Medulla oblongata (tissue), 1 donor: ENCODE data around the gene EEF1E1.

ENCODE experiments used
- DNase-seq: peaks from one replicate; pipeline ENCODE4 v3.0.0-alpha.2; 2015; ENCODE audit errors: extremely low spot score

The EEF1E1 gene

DNA sequence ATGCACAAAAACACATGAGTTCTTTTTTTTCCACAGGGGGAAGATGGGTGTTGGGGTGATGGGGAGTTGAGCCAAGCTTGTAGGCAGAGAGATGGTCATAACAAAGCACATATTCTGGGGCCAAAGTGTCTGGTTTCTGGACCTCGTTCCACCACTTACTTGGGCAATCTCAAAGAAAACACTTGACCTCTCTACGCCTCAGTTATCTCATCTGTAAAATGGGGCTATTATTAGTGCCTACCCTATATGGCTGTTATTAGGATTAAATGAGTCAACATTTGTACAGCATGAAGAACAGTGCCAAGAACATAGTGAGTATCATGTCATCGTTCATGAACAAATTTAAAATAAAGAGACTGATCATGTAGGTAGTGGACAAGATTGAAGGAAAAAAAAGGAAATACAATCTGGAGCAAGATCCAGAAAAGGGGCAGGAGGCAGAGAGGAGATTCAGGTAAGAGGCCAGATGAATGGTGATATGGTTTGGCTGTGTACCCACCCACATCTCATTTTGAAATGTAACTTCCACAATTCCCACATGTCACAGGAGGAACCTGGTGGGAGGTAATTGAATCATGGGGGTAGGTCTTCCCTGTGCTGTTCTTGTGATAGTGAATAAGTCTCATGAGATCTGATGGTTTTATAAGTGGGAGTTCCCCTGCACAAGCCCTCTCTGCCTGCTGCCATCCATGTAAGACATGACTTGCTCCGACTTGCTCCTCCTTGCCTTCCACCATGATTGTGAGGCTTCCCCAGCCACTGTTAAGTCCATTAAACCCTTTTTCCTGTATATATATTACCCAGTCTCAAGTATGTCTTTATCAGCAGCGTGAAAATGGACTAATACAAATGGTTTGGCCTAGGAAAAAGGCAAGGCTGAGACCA is 14.2 kb downstream of the EEF1E1 start:
- no peak for DNase-seq

DNA sequence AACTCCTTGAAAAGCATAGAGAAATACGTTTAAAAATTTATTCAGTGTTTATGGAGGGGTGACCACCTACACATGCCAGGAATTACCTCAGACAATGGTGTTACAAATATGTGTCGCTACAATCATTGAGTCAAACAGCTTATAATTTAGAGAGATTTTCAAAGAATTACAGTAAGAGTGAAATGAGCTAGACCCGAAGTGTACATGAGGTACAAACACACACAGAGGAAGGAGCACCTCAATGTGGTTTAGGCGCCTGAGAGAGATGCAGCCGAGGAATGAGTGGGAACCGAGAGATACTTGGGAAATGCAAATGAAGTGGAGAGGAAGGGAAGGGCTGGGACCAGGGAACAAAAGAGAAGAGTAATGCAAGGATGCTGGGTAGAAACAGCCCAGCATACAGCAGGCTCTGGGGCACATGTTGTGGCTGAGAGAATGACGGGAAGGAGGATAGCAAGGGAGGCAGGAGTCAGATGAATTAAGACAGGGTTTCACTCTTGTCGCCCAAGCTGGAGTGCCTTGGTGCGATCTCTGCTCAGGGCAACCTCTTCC is 15.5 kb downstream of the EEF1E1 start:
- no peak for DNase-seq

DNA sequence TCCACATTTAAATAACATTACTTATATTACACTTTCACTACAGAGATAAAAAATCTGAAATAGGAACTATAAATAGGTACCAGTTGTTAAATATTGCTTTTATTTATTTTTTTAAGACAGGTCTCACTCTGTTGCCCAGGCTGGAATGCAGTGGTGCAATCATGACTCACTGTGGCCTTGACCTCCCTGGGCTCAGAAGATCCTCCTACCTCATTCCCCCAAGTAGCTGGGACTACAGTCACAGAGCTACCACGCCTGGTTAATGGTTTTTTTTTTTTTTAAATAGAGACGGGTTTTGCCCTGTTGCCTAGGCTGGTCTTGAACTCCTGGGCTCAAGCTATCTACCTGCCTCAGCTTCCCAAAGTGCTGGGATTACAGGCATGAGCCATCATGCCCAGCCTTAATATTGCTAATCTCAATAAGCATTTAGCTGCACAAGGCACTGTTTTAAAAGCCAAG is 17.3 kb downstream of the EEF1E1 start:
- DNase-seq: no peak

DNA sequence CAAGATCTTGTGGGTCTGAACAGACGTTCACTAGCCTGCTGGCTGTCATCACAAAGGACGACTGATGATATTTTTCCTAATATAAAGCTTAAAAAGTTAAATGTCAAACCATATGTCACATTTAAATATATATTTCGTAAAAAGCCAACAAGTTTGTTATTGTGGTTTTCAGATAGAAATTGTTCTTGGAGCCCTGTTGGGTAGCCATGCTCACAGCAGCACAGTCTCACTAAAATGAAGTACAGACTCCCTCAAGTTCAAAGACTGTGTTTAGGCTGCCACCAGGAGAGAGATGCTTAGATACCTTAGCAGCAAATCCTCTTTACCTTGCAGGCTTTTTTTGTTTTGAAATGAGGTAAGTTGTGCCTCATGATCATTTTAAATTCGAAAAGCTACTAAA is 17.8 kb downstream of the EEF1E1 start:
- no peak for DNase-seq

DNA sequence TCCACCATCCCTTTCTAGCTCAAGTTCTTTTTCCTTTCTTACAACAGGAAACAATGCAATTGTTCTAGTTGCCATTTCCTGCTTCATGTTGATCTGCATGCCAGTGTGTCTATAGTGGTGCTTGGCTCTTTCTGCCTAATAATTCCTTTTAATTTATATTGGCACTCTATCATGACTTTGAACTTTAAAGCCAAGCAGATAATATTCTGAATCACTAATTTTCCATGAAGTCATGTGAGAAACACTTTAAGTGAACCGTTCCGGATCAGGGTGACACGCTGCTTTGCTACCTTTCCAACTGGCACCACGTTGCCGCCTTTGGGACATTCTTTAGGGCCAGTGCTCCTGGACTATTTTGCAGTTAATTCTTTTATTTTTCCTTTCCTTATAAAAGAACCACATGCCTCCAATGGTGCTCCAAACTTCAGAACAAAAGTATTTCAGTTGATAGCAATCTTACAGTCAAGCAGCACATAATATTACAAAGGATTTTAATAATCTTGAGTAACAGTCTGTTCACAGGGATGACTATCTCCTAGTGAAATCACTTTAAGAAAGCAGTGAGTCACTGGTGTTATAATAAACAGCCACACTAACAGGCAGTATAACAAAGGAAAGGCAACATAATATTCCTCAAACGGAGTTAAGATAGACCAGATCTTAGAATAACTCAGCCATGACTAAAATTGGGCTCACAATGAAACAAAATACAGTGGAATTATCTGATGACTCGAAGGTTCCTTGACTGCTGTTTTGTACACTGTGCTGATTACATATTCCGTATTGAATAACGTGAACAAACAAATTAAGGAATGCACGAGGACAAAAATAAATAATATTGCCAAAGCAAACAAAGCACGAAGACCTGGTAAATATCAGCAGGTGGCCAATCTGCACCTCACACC is 19.1 kb downstream of the EEF1E1 start:
- DNase-seq: no peak

DNA sequence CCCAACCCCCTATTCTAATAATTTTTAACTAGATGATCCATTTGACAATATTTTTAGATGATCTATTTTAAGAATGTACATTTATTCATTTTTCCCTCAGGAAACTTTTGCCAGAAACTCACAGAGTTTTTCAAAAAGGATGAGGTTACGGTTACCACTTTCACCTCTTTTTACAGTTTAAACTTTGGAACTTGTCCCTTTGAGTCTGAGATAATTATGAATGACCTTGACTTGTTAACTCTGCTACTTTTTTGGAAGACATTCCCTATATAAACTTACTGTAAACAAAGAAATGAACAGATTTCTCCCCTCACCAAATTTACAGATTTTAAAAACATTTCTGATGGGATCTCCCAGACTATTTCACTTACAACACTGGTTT is 19.8 kb downstream of the EEF1E1 start:
- DNase-seq: no peak

DNA sequence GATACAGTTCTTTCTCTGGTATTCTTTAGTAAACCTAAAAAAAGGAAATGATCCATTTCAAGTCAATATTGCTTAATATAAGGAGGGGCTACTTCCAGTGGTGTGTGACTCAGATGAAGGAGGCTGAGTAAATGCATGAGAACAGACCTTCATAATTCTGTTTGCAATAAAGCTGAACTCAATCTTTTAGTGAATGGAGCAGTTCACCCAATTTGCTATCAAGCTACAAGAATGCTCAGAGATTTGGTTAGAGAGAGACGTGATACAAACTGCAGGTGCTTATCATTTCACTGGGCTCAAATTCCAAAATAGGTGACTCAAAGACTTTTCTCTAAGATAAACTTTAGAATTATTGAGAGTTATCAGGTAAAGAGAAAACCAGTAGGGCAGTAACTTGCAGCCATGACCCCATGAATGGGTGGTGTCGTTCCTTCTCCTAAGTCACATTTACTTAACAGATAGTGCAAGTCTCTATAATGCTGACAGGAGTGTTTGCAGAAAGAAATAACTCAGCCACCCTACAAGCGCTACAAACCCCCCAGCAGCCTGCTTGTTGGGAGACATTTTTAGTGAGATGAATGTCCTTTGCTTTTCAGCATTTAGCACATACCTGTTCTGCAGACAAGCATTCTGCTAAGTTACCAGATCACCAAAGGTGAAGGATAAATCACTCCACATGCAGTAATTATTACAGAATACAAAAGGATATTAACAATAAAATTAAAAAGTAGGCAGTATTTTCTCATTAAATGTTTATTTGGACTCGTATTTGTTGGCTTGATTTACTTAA is 21.8 kb downstream of the EEF1E1 start:
- DNase-seq: no peak

DNA sequence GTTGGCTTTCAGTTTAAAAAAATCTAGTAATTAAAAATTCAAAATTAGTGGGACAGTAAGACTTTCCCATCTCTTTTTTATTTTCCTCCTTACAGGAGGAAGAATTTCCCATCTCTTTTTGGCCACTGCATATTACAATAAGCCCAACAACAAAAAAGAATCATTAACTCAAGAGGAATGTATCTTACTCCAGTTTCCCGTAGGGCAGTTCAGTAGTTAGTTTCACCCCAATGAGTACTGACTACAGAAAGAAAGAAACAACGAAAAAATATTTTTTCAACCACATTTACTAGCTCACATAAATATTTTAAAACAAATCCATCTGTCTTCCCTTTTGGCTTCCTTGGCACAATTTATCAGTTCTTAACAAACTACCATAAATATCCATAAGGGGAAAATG is 23.2 kb downstream of the EEF1E1 start:
- no peak for DNase-seq

DNA sequence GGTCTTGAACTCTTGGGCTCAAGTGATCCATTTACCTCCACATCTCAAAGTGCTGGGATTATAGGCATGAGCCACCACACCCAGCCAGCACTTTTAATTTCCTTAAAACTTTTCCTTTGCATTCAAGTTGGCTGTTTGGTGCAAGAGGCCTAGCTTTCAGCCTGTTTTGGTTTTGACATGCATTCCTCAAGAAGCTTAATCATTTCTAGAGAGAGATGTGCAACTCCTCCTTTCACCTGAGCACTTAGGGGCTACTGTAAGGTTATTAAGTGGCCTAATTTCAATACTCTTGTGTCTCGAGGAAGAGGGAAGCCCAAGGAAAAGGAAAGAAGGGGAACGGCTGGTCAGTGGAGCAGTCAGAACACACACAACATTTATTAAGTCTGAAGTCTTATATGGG is 24.4 kb downstream of the EEF1E1 start:
- no peak for DNase-seq

DNA sequence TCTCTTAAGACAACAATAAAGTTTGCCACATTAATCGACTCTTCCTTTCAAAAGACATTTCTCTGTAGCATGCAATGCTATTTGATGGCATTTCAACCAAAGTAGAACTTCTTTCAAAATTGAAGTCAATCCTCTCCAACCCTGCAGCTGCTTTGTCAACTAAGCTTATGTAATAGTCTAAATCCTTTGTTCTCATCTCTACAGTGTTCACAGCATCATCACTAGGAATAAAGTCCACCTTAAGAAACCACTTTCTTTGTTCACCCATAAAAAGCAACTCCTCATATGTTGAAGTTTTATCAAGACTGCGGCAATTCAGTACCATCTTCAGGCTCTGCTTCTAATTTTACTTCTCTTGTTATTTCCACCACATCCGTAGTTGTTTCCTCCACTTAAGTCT is 26.6 kb downstream of the EEF1E1 start:
- DNase-seq: no peak

DNA sequence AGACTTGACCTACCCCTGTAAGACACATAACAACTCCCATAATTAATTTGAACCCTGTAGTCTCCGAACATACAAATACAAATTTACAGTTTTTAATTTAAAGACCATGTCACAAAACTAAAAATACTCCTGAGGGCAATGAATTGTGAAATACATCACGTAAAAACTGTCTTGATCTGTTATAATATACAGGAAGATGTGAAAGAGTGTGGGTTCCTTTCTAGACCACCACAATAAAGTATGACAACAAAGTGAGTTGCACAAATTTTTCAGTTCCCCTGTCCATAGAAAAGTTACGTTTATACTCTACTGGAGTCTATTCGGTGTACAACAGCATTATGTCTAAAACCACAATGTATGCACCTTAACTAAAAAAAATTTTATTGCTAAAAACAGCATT is 27.2 kb downstream of the EEF1E1 start:
- no peak for DNase-seq

DNA sequence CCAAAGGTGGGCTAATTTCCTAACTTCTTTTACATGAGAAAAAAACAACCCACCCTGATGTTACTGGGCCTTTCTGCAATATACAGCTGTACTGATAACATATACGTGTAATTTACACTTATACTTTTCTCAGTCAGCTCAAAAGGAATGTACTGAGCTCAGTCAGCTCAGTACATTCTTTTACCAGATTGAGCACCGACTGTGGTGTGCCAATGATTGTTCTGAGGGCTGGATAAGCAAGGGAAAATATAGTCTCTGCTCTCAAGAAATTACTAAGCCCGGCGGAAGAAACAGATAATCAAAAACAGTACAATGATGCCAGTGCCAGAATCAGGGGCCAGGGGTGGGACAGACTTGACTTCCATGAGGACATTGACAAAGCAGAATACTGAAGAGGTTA is 28.1 kb downstream of the EEF1E1 start:
- DNase-seq: no peak

DNA sequence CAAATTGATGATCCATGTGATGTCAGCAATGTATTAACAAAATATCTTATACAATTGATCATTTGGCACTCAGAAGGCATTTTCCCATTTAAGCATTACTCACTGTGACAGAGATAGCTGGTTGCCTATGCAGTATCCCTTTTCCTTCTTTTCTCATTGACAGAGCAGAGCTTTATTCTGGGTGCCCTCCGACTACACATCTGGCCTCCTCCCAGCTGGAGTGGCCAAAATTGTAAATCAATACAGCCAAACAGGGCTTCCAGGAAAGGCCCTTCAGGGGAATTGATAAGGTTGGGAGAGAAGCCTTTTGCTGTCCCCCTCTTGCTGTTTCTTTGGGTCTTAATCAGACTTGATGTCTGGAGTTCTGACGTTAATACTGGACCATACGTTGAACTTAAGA is 28.6 kb downstream of the EEF1E1 start:
- no peak for DNase-seq

DNA sequence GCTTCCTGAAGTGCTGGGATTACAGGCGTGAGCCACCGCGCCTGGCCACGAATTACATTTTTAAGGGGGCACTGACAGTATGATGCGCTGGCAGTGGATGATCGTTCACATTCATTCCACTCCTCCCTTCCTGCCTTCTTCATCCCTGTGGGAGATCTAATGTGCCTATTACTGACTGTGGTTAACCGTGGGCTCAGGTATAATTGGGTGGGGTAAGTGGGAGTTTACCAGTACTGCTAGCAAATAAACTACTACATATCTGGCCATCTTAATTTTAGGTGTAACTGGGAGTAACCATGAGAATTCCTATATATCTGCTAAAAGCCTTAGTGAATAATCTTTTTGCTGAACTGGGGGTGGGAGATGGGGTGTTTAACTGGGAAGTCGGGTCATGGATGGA is 31.6 kb downstream of the EEF1E1 start:
- no peak for DNase-seq

DNA sequence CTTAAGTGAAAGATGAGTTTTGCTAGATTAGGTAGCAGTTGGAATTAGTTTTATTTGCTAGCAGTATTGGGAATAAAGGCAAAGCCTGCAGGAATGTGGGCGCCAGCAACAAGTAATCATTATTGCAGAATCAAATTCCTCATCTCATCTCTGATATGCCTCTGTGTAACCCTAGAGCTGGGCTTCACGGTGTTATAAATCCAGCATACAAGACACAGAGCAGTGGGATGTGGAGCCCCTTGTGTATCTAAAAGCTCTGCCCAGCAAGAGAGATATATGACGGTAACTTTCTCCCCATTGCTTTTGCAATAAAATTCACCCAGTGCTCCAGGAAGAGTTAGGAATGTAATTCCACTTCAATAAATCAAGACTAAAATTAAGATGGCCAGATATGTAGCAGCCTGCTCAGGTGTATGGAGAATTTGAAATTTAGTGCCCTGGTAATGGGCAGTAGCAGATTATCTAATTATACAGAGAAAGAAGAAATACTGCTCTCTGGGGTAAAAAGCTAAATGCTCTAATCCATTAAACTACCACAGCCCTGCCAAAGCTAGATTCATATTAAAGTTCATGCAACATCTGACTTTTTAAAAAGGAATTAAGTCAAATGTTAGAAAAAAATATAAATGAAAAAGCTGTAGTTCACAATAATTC is 32.6 kb downstream of the EEF1E1 start:
- no peak for DNase-seq

DNA sequence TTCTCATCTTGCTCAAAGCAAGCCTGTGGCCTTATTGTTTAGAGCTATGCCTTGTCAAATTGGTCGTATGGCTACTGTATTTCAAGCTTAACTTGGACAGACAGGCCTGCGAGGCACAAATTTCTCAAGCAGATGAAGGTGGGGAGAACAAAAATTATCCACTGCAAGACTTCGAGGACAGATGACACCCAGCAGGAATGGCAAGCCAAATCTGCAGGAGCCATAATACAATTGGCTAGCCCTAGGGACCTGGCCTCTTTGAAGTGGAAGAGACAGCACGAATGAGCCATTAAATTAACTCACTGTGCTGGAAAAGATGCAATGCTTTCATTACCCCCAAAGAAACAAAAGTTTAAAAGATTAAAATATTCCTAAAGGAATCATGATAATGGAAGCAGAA is 33.2 kb downstream of the EEF1E1 start:
- no peak for DNase-seq

DNA sequence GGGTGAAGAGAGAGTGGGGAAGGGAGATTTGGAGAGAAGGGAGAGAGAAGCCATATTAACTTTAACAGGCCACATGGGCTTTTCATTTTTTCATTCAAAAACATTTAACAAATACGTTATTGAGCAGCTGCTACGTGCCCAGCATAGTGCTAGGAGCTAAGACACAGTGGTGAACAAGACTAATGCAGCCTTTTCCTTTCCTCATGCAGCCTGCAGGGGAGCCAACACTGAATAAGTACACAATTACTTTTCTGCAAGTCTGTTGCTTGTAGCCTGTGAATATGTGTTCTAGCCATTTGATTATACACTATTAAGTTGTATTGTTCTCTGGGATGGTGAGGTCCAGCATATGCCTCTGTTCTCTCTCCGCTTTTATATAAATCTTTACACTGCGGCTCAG is 36.2 kb downstream of the EEF1E1 start:
- DNase-seq: no peak

DNA sequence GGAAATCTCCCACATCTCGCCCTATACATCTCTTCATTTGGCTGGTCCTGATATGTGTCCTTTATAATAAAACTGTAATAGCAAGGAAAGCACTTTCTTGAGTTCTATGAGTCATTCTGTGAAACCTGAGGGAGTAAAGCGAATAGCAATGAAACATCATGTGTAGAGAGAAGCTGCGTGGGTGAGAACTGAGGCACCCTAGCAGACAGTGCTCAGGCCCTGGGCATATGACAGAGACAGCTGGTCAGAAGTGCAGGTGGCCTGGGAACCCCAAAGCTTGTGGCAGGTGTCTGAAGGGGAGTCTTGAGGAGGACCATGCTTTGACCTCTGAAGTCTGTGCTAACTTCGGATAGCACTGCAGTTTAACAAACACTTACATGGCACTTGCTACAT is 36.8 kb downstream of the EEF1E1 start:
- DNase-seq: no peak

DNA sequence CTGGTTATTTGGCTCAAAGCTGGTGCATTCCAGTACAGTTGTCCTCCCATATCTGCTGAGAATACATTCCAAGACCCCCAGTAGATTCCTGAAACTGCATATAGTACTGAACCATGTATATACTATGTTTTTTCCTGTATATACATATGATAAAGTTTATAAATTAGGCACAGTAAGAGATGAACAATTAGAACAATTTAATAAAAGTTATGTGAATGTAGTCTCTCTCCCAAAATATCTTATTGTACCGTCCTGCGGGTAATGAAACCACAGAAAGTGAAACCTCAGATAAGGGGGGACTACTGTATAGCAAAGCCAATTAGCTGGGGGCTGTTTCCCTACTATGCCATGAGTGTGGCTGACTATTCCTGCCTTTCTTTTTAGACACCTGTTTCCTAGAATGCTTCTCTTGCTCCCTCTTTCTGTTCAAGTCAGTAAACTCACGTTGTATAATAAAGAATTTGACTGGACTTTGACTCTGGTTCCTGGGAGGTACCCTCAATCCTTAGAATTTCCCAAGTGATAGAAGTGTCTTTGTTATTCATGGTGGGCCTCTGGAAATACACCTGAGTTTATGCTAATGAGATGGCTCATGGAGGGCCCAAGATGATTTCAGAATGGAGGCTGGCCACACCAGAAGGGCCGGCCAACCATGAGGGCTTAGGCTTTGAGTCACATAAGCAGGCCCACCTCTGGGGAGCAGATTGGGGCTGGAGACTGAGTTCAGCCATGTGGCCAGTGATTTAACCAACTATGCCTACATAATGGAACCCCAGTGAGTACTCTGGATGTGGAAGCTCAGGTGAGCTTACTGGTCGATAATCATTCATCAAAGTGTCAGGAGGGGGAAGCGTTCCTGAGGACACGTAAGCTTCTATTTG is 37.5 kb downstream of the EEF1E1 start:
- DNase-seq: no peak
